GM04504 (cell line): ENCODE measurements around the gene KIAA1958.
A peak's percentile ranks its signal among the peaks of the same experiment; 100 is the strongest.
"Not testable (repeated sequence)": the region's sequence is repeated elsewhere in the genome, so short reads cannot be mapped to it uniquely, and the experiment has no call there.

ENCODE experiments used
- DNase-seq: peaks from one replicate; pipeline ENCODE4 v3.0.0-alpha.2; 2012; ENCODE audit warnings: low read depth

Gene KIAA1958

GRCh38 chr9:112555844-112556482, 69.3 kb downstream of the KIAA1958 start:
- DNase-seq, result no peak

- DNase-seq, result peak; percentile 49
Observed at GRCh38 chr9:112556497-112557442, 70.1 kb downstream of the KIAA1958 start.

- DNase-seq, result peak; percentile 65
Observed at GRCh38 chr9:112558476-112558875, 71.8 kb downstream of the KIAA1958 start.

GRCh38 chr9:112558978-112559377, 72.4 kb downstream of the KIAA1958 start:
- DNase-seq, result no peak

- DNase-seq, result no peak
Observed at GRCh38 chr9:112559629-112560413, 73.2 kb downstream of the KIAA1958 start.

DNA sequence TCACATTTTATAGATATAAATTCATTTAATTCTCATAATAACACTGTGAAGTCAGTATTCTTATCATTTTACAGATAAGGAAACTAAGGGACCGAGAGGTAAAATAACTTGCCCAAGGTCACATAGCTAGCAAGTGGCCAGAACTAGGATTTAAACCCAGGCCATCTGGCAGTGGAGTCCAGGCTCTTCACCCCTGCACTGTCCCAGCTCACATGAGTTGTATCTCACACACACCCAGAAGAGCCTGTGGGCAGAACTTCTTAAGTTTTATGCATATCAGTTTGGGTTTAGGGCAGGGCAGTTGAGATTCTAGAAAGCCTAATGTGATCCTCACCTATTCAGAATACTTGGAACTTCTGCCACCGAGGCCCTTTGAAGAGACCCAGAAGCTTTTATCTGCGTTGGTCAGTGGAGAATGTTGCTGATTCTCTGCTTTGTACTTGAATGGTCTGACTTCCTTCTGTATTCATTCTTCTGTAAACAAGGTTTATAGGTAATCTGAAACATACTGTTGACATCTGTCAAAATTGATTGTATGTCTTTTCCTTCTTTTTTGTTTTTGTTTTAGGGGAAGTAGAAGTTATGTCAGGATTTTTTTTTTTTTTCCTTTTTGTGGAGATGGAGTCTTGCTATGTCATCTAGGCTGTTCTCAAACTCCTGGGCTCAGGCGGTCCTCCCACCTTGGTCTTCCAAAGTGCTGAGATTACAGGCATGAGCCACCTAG, 75.8 kb downstream of the KIAA1958 start:
- no peak for DNase-seq

DNA sequence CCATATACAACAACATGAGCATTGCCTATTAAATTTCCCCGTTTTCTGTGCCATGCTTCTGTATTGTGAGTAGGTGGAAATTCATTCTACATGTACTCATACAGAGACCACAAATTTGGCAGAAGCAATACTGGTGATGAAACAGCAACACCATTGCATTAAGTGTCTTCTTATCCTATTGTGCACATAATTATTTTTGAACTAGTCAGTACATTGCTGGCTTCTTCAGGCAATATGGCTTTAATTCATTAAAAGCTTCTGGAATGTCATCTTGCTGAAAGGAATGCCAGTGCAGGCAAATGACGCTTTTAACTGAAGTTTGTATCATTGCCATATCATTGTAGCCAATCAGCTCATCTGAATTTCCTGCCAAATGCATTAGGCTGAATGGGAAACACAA, 82.6 kb downstream of the KIAA1958 start:
- peak; percentile 95 for DNase-seq

GRCh38 chr9:112570671-112571167, 84.1 kb downstream of the KIAA1958 start:
- no peak for DNase-seq

GRCh38 chr9:112571624-112572355, 85.2 kb downstream of the KIAA1958 start:
- no peak for DNase-seq

- DNase-seq, result no peak
Observed at GRCh38 chr9:112572416-112572815, 85.8 kb downstream of the KIAA1958 start.

GRCh38 chr9:112574008-112574407, 87.4 kb downstream of the KIAA1958 start:
- DNase-seq, result no peak

DNA sequence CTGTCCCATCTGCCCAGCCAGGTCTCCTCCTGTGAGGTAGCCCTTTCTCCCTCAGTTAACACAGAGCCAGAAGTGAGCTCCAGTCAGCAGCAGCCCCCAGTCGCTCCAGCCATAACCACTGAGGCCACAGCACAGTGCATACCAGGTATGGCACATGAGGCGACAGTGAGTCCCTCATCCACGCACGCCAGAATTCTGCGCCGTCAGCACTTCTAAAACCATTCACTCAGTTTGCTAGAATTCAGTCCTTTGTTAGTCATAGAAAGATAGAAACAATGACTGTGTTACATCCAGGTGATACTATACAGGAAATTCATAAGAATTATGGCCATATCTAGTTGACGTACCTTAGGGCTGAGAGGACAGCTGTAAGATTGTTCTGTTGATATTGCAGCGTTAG, 88.5 kb downstream of the KIAA1958 start:
- DNase-seq, result no peak

DNA sequence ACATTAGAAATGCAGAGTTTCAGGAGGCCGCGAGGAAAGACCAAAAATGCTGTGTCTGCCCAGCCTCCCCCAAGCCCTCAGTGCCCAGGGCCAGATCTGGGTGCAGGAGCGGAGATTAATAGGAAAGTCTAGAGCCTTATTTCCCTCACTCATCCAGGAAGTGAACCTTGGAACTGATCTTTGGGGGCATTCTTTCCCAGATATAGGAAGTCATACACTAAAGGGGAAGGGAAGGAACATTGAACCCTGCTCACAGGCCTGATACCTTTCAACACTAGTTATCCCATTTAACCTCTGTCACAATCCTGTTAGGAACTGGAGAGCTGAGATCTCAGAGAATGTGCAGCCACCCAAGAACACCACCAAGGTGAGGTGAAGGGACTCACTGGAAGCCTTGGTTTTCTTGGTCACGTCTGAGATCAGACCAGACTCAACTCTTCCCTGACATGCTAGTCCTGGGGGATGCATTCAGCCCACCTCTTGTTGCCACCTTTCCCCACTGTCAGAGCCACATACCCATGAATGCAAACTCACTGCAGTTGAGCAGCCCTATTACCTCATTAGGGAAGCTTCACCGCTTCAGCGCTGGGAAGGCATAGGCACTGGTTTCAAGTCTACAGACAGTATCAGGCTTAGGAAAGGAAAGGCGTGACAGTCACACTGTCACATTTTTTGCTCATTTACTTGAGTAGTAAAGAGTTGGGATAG, 95.0 kb downstream of the KIAA1958 start:
- no peak for DNase-seq

GRCh38 chr9:112582371-112583262, 96.0 kb downstream of the KIAA1958 start:
- no peak for DNase-seq

GRCh38 chr9:112586599-112587155, 100.0 kb downstream of the KIAA1958 start:
- no peak for DNase-seq

GRCh38 chr9:112591875-112592274, 105.2 kb downstream of the KIAA1958 start:
- DNase-seq, result not testable (repeated sequence)

DNA sequence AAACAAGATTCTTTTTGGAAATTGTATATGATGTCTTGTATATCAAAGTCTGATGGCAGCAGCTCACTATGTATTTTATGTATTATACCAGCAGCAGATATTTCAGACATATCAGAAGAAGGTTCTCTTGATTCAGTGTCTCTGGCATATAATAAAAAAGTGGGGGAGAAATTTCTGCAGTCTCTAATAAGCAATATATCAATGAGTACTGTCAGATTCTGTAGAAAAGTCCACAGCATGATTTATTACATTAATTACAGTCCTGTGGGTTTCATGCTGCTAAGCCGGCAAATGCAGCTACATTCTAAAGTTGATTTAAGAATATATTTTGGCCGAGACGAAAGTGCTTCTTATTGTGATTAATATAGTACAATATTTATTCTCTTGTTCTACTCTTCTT, 113.1 kb downstream of the KIAA1958 start:
- DNase-seq, result no peak

GRCh38 chr9:112601636-112602035, 115.0 kb downstream of the KIAA1958 start:
- no peak for DNase-seq

DNA sequence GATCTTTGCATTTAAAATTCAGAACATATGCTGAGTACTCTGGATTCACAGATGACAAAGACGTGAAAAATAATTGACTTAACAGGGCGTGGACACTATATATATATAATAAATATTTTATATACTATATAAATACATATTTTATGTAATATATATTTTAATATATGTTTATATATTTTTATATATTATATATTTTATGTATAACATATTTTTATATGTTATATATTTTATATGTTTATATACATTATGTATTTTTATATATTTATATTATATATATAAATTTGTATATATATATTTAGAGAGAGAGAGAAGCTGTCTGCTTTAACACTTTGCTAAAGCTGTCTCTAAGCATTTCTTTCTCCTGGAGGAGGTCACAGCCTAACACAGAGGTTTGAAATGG, 118.2 kb downstream of the KIAA1958 start:
- no peak for DNase-seq
